Activated T-helper 2 cell treated with anti-CD3 and anti-CD28 coated beads, Interferon-gamma antibody, Interleukin-2, Interleukin-4, amounts not matched to agents 10 μg/mL and 5 μg/mL and 100 μg/mL, durations not matched to agents 14 hours and 24 hours and 36 hours (primary cell): ENCODE data around the gene ECM1. TPM values are rescaled to one million over a fixed set of nuclear protein-coding genes. Genes with fewer than 3 reads are reported as not detected.

Source experiments
- DNase-seq: peaks from one replicate; pipeline ENCODE4 v3.0.0; 2021; ENCODE audit warnings: low spot score
- H3K27ac Mint-ChIP-seq: one replicate; pipeline ENCODE4 v1.8.0; 2021; ENCODE audit warnings: mixed read lengths
- H3K27me3 Mint-ChIP-seq: one replicate; pipeline ENCODE4 v1.8.0; 2021; ENCODE audit warnings: low read depth, mixed read lengths
- H3K36me3 Mint-ChIP-seq: one replicate; pipeline ENCODE4 v1.8.0; 2021; ENCODE audit warnings: low read depth, mixed read lengths
- H3K4me1 Mint-ChIP-seq: one replicate; pipeline ENCODE4 v1.8.0; 2021; ENCODE audit warnings: low read depth, mixed read lengths
- H3K4me3 Mint-ChIP-seq: one replicate; pipeline ENCODE4 v1.8.0; 2021; ENCODE audit warnings: low read depth, mild to moderate bottlenecking, moderate library complexity, mixed read lengths
- H3K9me3 Mint-ChIP-seq: one replicate; pipeline ENCODE4 v1.8.0; 2021; ENCODE audit warnings: mixed read lengths
- intact Hi-C: fragments of 100-400 bp; cut with micrococcal nuclease; formaldehyde crosslinking; loops from one replicate; pipeline ENCODE4 v1.15.1; 2023
- total RNA-seq: library from RNA; stranded (reverse); gene quantifications from 2 replicates; pipeline ENCODE4 v1.2.3, GENCODE V29; 2022

The ECM1 gene
- total RNA-seq, 1 donor from 2014 or later, result 1.6 TPM

DNA sequence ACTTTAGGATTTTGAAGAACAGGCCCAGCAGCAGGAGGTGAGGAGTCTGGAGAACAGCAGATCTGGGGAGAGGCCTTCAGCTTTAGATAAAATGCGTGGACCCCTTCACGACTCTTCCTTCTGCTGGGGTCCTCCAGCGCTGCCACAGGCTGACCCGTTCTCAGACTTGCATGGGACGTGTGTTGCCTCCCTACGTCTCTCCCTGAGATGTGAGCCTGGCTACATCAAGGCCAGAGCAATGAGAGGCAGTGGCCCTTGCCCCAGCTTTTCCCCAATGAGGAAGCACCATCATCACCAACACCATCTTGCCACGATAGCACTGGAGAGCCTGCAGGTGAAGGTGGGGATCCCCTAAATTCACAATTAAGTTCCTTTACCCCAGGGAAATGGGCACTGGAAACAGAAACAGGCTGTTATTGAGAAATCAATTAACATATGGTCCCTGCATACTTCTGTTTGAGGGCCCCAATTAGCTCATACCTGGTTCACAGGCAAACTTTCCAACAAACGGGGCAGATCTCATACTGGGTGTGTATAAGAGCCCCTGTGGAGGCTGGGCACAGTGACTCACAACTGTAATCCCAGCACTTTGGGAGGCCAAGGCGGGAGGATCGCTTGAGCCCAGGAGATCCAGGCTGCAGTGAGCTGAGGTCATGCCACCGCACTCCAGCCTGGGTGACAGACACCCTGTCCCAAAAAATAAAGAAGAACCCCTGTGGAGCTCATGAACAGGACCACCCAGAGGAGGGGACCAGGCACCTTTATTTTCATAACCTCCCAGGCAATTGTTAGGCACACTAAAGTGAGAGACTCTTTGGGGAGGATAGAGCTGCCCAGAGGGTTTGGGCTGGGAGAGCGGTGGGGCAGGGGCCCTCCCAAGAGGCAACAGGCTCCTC, 29.2 kb downstream of the ECM1 start:
- Mint-ChIP-seq H3K4me1 (peaks cover 3% of the 10 kb centered on the region), H3K4me3 (no peak overlapping the region), H3K36me3 (no peaks in the 10 kb centered on the region), H3K27me3 (no peaks in the 10 kb centered on the region), H3K9me3 (no peaks in the 10 kb centered on the region), H3K27ac (no peak overlapping the region)
- no peak for DNase-seq
- intact Hi-C loops, result no loop called here

- Mint-ChIP-seq H3K9me3 (no peaks in the 10 kb centered on the region), H3K27ac (no peak overlapping the region), H3K4me3 (no peak overlapping the region), H3K4me1 (no peaks in the 10 kb centered on the region), H3K27me3 (peaks cover 4% of the 10 kb centered on the region), H3K36me3 (no peaks in the 10 kb centered on the region)
- no peak for DNase-seq
- intact Hi-C loops, result no loop called here
These were observed 30.1 kb downstream of the ECM1 start for GRCh38 chr1:150537732-150538684.

DNA sequence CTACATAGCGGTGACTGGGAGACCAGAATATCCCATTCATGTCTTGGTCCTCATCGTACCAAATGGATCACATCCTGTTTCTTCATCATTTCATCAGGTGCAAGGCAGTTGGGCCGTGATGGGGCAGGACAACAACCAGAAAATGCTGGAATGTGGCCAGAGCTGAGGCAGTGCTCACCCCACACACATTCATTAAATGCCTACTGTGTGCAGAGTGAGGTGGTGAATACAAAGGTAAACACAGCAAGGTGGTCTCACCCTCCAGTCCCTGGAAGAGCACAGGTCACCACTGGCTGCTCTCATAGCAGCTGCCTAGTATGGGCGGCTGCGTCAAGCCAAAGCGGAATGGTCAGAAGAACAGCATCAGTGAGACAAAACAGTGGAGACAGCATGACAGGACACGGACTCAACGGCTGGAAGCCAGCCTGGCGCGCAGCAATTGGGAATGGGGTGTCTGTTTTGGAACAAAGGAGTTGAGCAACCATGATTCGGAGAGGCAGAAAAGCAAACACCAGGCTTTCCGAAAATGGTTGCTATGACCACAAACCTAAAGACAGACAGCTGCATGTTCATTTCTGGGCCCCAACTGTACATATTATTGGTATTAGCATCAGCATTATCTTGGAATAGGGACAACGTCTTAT, 35.7 kb downstream of the ECM1 start:
- no peak overlapping the region for H3K27ac Mint-ChIP-seq
- intact Hi-C loops, result no loop called here

DNA sequence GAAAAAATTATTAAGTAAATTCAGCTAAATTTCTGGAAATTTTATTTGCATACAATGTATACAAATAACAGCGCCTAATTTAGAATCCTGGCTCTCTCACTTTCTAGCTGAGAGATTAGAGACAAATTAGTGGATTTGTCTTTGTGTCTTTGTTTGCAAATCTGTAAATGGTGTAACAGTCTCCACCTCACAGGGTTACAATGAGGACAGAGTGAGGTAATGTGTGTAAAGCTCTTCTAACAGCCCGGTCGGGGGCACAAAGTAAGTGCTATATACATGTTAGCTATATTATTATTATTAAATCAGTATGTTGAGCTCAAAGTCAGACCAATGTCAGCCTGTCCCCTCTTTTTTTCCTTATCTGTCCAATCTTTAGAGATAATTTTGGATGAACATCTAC, 36.3 kb downstream of the ECM1 start:
- Mint-ChIP-seq H3K4me3 (no peak overlapping the region), H3K27me3 (peaks cover 15% of the 10 kb centered on the region), H3K4me1 (peaks cover 6% of the 10 kb centered on the region), H3K36me3 (no peaks in the 10 kb centered on the region), H3K27ac (no peak overlapping the region), H3K9me3 (no peaks in the 10 kb centered on the region)
- intact Hi-C loops, result no loop called here
- no peak for DNase-seq

More for the DNA sequence above, 35.7 kb downstream of the ECM1 start:
- Mint-ChIP-seq H3K36me3 (no peaks in the 10 kb centered on the region), H3K9me3 (no peaks in the 10 kb centered on the region), H3K4me1 (peaks cover 6% of the 10 kb centered on the region), H3K27me3 (peaks cover 15% of the 10 kb centered on the region), H3K4me3 (no peak overlapping the region)
- DNase-seq, result no peak

- Mint-ChIP-seq H3K27me3 (peaks cover 20% of the 10 kb centered on the region), H3K4me3 (no peak overlapping the region), H3K4me1 (peaks cover 6% of the 10 kb centered on the region), H3K36me3 (no peaks in the 10 kb centered on the region), H3K9me3 (no peaks in the 10 kb centered on the region), H3K27ac (no peak overlapping the region)
- DNase-seq, result no peak
- intact Hi-C loops, result no loop called here
These were observed 37.6 kb downstream of the ECM1 start for GRCh38 chr1:150545486-150546032.

DNA sequence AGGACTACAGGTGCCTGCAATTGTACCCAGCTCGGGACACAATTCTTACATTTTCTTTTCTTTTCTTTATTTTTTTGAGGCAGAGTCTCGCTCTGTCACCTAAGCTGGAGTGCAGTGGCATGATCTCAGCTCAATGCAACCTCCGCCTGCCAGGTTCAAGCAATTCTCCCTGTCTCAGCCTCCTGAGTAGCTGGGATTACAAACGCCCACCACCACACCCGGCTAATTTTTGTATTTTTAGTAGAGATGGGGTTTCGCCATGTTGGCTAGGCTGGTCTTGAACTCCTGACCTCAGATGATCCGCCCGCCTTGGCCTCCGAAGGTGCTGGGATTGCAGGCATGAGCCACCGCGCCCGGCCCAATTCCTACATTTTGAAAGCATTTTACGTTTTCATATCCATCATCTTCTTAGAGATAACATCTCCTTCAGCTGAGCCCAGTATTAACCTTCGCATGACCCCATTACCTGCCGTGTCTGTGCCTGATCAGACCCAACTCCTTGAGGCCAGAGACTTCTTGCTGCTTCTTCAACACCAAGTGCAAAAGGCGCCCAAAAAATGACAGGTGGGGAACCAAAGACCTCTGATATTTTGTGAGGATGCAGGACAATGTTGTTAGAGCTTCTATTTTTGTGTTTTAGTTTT, 38.5 kb downstream of the ECM1 start:
- Mint-ChIP-seq H3K27me3 (peaks cover 25% of the 10 kb centered on the region), H3K27ac (no peak overlapping the region), H3K9me3 (no peaks in the 10 kb centered on the region), H3K4me3 (no peak overlapping the region), H3K36me3 (no peaks in the 10 kb centered on the region), H3K4me1 (peaks cover 13% of the 10 kb centered on the region)
- intact Hi-C loops, result no loop called here
- no peak for DNase-seq

- intact Hi-C loops, result no loop called here
- no peaks in the 10 kb centered on the region for H3K9me3 Mint-ChIP-seq
- H3K27me3 Mint-ChIP-seq, result peaks cover 21% of the 10 kb centered on the region
- H3K27ac Mint-ChIP-seq, result peak overlapping the region; percentile 14
- H3K4me1 Mint-ChIP-seq, result peaks cover 26% of the 10 kb centered on the region
- no peak for DNase-seq
- H3K4me3 Mint-ChIP-seq, result peak overlapping the region; percentile 78
- no peaks in the 10 kb centered on the region for H3K36me3 Mint-ChIP-seq
These were observed 40.4 kb downstream of the ECM1 start for GRCh38 chr1:150548324-150548631.

DNA sequence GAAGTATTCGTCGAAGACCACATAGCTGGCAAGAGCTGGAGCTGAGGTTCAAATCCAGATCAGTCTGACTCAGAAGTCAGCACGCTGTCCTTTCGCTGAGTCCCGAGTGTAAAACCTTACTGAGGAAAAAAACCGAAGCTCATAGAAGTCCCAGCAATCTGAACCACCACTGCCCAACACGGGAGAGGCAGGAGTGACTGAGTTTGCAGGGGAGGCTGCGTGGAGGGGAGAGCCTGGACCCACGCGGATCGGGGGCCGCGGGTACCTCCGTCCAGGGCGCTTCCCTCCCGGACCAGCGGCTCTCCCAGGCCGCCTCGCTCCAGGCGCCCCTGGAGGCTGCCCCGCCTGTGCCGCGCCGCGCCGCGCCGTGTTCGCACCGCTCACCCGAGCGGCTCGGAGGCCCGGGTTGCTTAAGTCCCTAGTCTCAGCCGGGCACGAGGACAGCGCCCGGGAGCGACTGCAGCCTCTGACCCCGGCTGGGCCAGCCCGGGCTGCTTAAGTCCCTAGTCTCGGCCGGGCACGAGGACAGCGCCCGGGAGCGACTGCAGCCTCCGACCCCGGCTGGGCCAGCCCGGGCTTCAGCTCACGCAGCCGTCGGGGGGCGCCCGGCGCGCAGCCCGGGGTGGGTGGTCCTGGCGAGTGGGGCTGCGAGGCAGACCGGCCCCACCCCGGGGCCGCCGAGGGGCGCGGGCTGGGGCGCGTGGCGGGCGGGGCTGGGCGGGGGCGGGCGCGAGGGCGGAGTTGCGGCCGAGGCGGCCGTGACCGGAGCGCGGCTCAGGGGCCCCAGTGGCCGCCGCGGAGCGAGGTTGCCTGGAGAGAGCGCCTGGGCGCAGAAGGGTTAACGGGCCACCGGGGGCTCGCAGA, 41.0 kb downstream of the ECM1 start, which contains the start of gene ADAMTSL4:
TSS of gene ADAMTSL4 (plus strand) at position 777 of the 864 bp plus-strand sequence. CDS start 2,881 bp downstream, outside the sequence.
- no peaks in the 10 kb centered on the region for H3K36me3 Mint-ChIP-seq
- H3K4me3 Mint-ChIP-seq, result peak within 1 kb of the TSS; percentile 80
- peaks cover 21% of the 10 kb centered on the region for H3K27me3 Mint-ChIP-seq
- DNase-seq, result no peak
- peak within 1 kb of the TSS; percentile 55 for H3K27ac Mint-ChIP-seq
- peaks cover 26% of the 10 kb centered on the region for H3K4me1 Mint-ChIP-seq
- intact Hi-C loops, result no loop called here
- no peaks in the 10 kb centered on the region for H3K9me3 Mint-ChIP-seq

DNA sequence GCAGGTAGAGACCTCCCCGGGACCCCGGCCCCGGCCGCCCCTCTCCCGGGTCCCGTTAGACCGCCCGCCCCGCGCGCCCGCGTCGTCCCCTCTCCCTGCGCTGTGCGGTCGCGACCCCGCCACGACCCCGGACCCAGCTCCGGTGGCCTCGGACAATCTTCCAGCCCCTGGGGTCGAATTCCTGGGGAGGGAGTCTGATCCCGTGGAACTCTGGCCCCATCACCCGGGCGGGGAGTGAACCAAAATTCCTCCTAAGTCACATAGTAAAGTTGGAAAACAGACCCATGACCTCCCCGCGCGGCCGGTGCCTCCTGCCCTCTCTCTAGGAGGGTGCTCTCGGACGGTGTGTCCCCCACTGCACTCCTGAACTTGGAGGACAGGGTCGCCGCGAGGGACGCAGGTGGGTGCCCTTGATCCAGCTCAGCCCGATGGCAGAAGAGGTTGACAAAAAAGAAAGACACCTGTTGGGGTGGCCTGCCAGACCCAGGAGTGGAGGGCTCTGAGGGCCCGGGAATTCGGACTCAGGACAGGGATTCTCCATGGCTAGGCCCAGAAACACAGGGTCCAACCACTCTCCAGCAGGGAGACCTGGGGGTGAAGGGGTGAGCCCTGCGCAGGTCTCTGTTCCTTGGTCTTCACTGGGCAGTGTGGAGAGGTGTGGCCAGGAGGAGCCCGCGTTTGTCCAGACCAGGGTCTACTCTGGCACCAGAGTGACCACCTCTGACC, 41.8 kb downstream of the ECM1 start:
- Mint-ChIP-seq H3K36me3 (no peaks in the 10 kb centered on the region), H3K27me3 (peaks cover 21% of the 10 kb centered on the region), H3K4me3 (peak overlapping the region; percentile 80), H3K27ac (peak overlapping the region; percentile 55), H3K9me3 (no peaks in the 10 kb centered on the region), H3K4me1 (peaks cover 26% of the 10 kb centered on the region)
- intact Hi-C loops, result no loop called here
- no peak for DNase-seq

- Mint-ChIP-seq H3K36me3 (no peaks in the 10 kb centered on the region), H3K4me1 (peaks cover 25% of the 10 kb centered on the region), H3K27ac (no peak overlapping the region), H3K27me3 (peaks cover 19% of the 10 kb centered on the region), H3K4me3 (no peak overlapping the region), H3K9me3 (no peaks in the 10 kb centered on the region)
- intact Hi-C loops, result no loop called here
- no peak for DNase-seq
These were observed 42.5 kb downstream of the ECM1 start for GRCh38 chr1:150550222-150551050.
